GM12892 (cell line): ENCODE measurements around the gene GRM4.

Source experiments
- POLR2A ChIP-seq: IDR thresholded peaks from 2 replicates; pipeline ENCODE4 v1.6.1; 2011; ENCODE audit warnings: low read depth, low read length, control low read depth
- POLR2AphosphoS5 ChIP-seq: IDR thresholded peaks from 2 replicates; pipeline ENCODE4 v1.6.1; 2011; ENCODE audit warnings: low read depth, low read length, control low read depth

DNA sequence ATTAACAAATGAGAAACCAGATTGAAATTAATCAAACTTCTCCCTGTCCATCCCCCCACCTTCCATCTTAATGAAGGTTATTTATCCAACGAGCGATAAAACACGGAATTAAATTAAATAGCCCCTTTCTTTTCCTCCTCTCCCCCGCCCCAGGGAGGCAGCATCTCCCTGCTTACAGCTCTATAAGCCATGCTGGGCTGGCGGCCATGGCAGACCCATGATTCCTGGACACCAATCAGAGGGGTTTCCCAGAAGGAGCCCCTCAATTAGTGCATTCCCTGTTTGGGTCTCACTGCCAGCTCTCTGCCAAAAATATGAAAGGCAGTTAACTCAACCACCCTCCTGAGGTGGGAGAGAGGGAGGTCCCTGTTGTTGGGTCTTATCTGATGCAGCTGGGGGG lies 33.8 kb downstream of the GRM4 start:
- TF ChIP-seq POLR2A (no peak), POLR2AphosphoS5 (no peak)
